CD4-positive, CD25-positive, alpha-beta regulatory T cell (primary cell): ENCODE data around the gene FHIT. TPM values are rescaled to one million over a fixed set of nuclear protein-coding genes. Genes with fewer than 3 reads are reported as not detected.

Source experiments
- ATAC-seq, 2 donors: fragments of 150-1000 bp; cut with Tn5 transposase; one replicate each; pipeline ENCODE4 v1.10.0; 2021; ENCODE audit warnings: low read depth in 2 of 2, moderate number of reproducible peaks in 2 of 2, moderate library complexity in 1 of 2
- DNase-seq, 3 donors: peaks; one replicate each; pipeline versions ENCODE4 v3.0.0 to v3.0.0-alpha.2; 2012 to 2022; ENCODE audit warnings: mixed read lengths in 1 of 3
- H3K27ac ChIP-seq: one replicate; pipeline ENCODE4 v1.7.0; 2013; ENCODE audit warnings: mild to moderate bottlenecking, low read length; ENCODE audit not compliant: insufficient read depth, poor library complexity, severe bottlenecking
- H3K27me3 ChIP-seq: one replicate; pipeline ENCODE4 v1.7.0; 2013; ENCODE audit warnings: low read length; ENCODE audit not compliant: control insufficient read depth, insufficient read depth
- H3K36me3 ChIP-seq: one replicate; pipeline ENCODE4 v1.7.0; 2013; ENCODE audit warnings: mild to moderate bottlenecking, low read length, moderate library complexity; ENCODE audit not compliant: control insufficient read depth, insufficient read depth
- H3K4me1 ChIP-seq: 2 replicates; pipeline ENCODE4 v1.7.0; 2013; ENCODE audit warnings: mild to moderate bottlenecking, low read length; ENCODE audit not compliant: insufficient read depth, control insufficient read depth, poor library complexity, severe bottlenecking
- H3K4me3 ChIP-seq: one replicate; pipeline ENCODE4 v1.7.0; 2013; ENCODE audit warnings: low read depth, mild to moderate bottlenecking, low read length, moderate library complexity
- H3K9me3 ChIP-seq, 2 experiments: 1 replicate in 1 of 2; 2 replicates in 1 of 2; pipeline ENCODE4 v1.7.0; 2013; ENCODE audit warnings: low read length in 2 of 2, mild to moderate bottlenecking in 1 of 2, moderate library complexity in 1 of 2; ENCODE audit not compliant: control insufficient read depth in 2 of 2
- H3K27ac Mint-ChIP-seq, 3 donors: one replicate each; pipeline ENCODE4 v1.8.0; 2020 to 2022; ENCODE audit warnings: mild to moderate bottlenecking in 3 of 3, mixed read lengths in 3 of 3, moderate library complexity in 2 of 3
- H3K27me3 Mint-ChIP-seq: one replicate; pipeline ENCODE4 v1.8.0; 2022; ENCODE audit warnings: mild to moderate bottlenecking, mixed read lengths
- H3K36me3 Mint-ChIP-seq: one replicate; pipeline ENCODE4 v1.8.0; 2020; ENCODE audit warnings: mixed read lengths
- H3K4me1 Mint-ChIP-seq, 4 donors: one replicate each; pipeline ENCODE4 v1.8.0; 2020 to 2022; ENCODE audit warnings: mixed read lengths in 4 of 4, mild to moderate bottlenecking in 1 of 4
- H3K4me3 Mint-ChIP-seq, 4 donors: one replicate each; pipeline ENCODE4 v1.8.0; 2020 to 2022; ENCODE audit warnings: mild to moderate bottlenecking in 4 of 4, mixed read lengths in 4 of 4, moderate library complexity in 3 of 4
- H3K9me3 Mint-ChIP-seq, 7 donors: one replicate each; pipeline ENCODE4 v1.8.0; 2020 to 2022; ENCODE audit warnings: mixed read lengths in 7 of 7, mild to moderate bottlenecking in 3 of 7, moderate library complexity in 2 of 7
- polyA plus RNA-seq, 4 donors: library from polyadenylated mRNA; unstranded; fragments of 300-500 nt; fragmentation: Illumina TruSeq; gene quantifications; one replicate each; pipeline ENCODE4 v1.2.3, GENCODE V29; 2021
- total RNA-seq: library from RNA; stranded (reverse); gene quantifications from one replicate; pipeline ENCODE4 v1.2.3, GENCODE V29; 2022

Gene FHIT
- total and polyA plus RNA-seq, 5 donors from 2014 or later = 7.8 to 120 (median 14.4) TPM

DNA sequence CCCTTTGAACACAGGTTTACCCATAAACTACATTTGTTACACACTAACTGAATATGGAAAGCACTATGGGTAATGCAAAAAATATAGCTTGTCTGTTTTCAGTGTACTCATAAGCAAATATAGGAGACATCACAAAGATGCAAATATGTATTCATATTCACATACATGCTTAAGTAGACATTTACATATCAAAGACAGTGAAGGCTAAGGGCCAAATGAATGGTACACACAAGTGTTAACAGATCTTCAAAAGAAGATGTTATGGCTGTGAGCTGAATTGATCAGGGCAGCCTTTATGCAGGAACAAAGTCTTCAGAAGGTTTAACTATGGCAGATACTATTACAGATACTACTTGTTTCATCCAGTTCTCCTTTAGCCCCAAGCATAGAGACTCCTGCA is 384.1 kb downstream of the FHIT start:
- H3K4me3 ChIP-seq = no peak overlapping the region
- H3K4me1 Mint-ChIP-seq = no peaks in the 10 kb centered on the region
- no peaks in the 10 kb centered on the region for H3K36me3 Mint-ChIP-seq
- H3K9me3 ChIP-seq = no peaks in the 10 kb centered on the region
- no peak overlapping the region for H3K27ac Mint-ChIP-seq
- H3K36me3 ChIP-seq = no peaks in the 10 kb centered on the region
- no peak overlapping the region for H3K4me3 Mint-ChIP-seq
- no peak for ATAC-seq
- no peaks in the 10 kb centered on the region for H3K27me3 ChIP-seq
- no peak overlapping the region for H3K27ac ChIP-seq
- H3K27me3 Mint-ChIP-seq = no peaks in the 10 kb centered on the region
- H3K4me1 ChIP-seq = no peaks in the 10 kb centered on the region
- DNase-seq = no peak
- H3K9me3 Mint-ChIP-seq = peaks cover 0 to 14% (median 4%) of the 10 kb centered on the region in 7 donors

DNA sequence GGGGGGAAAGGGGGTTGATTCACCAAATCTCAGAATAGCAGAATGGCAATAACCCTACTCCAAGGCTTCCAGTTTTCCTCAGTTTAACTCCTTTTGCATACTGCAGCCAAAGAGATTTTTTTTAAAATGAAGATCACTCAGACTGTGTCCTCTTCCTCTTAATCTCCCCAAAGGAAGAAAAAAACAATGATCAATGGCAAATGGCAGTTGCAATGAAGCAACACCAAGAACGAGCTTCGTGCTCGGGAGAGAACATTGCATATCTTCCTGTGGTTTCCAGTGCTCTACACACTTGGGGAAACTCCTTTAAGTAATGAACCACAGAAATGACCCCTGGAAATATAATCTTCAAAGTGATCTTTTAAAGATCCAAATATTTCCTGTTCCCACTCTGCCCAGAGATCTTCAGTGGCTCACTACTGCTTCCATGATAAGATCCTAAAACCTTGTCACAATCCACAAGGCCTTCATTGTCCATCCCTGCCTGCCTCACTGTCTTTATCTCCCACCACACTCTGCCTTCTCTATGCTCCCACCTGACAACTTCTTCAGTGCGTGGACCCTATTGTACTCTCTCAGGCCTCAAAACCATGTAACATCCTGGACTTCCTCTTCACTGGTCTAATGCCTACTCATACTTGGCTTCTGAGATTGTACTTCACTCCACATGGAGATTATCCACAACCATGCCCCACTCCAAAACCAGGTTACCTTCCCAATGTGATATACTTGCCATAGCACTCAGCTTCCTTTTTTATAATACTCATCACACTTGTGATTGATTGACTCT is 394.8 kb downstream of the FHIT start:
- Mint-ChIP-seq H3K9me3 (peaks cover 0 to 10% (median 4%) of the 10 kb centered on the region in 7 donors), H3K36me3 (no peaks in the 10 kb centered on the region), H3K4me1 (no peaks in the 10 kb centered on the region), H3K27ac (no peak overlapping the region), H3K4me3 (no peak overlapping the region), H3K27me3 (peaks cover 4% of the 10 kb centered on the region)
- ATAC-seq = no peak
- H3K36me3 ChIP-seq = no peaks in the 10 kb centered on the region
- no peaks in the 10 kb centered on the region for H3K27me3 ChIP-seq
- H3K4me3 ChIP-seq = no peak overlapping the region
- H3K9me3 ChIP-seq = no peaks in the 10 kb centered on the region
- H3K4me1 ChIP-seq = no peaks in the 10 kb centered on the region
- no peak for DNase-seq
- H3K27ac ChIP-seq = no peak overlapping the region

DNA sequence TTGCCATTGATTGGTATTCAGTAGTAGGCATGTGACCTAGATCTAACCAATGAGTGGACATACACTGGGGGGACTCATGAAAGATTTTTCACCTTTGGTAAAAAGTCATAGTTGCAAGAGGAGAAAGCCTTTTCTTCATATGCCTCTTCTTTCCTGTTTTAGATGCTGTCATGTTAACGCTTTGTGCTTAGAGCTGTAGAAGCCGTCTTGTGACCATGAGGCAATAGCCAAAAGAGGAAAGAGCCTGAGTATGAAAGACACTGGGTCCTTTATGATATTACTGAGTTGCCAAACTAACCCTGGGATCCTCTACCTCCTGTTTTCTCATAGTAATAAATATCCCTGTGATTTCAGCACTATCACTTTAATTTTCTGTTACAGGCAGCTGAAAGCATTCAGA is 396.0 kb downstream of the FHIT start:
- H3K27me3 ChIP-seq = no peaks in the 10 kb centered on the region
- H3K9me3 ChIP-seq = no peaks in the 10 kb centered on the region
- no peaks in the 10 kb centered on the region for H3K36me3 ChIP-seq
- no peak overlapping the region for H3K27ac ChIP-seq
- H3K9me3 Mint-ChIP-seq = peaks cover 0 to 10% (median 5%) of the 10 kb centered on the region in 7 donors
- H3K4me3 ChIP-seq = no peak overlapping the region
- no peak overlapping the region for H3K4me3 Mint-ChIP-seq
- no peak overlapping the region for H3K27ac Mint-ChIP-seq
- H3K36me3 Mint-ChIP-seq = no peaks in the 10 kb centered on the region
- H3K27me3 Mint-ChIP-seq = peaks cover 4% of the 10 kb centered on the region
- no peaks in the 10 kb centered on the region for H3K4me1 Mint-ChIP-seq
- no peak for DNase-seq
- no peak for ATAC-seq
- H3K4me1 ChIP-seq = no peaks in the 10 kb centered on the region

DNA sequence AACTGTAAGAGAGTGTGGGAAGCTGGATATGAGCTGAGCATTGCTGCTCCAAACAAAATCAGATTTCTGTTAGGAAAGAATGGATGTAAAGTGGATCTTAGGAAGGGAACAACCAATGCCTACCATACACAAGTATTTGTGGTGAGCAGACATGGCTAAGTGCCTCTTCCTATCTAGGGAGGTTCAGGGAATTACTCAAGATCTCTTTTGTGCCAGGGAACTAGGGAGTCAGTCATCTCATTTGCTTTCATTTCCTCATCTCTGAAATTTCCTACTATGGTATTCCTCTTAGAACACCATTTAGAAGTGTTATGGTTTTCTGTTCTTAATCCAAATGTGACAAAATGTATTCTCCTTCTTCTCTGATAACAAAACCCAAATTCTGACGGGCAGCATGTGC is 396.5 kb downstream of the FHIT start:
- H3K4me1 Mint-ChIP-seq = no peaks in the 10 kb centered on the region
- no peaks in the 10 kb centered on the region for H3K36me3 ChIP-seq
- DNase-seq (no peak), ATAC-seq (no peak)
- H3K9me3 ChIP-seq = no peaks in the 10 kb centered on the region
- H3K27ac Mint-ChIP-seq = no peak overlapping the region
- H3K4me1 ChIP-seq = no peaks in the 10 kb centered on the region
- peaks cover 4% of the 10 kb centered on the region for H3K27me3 Mint-ChIP-seq
- no peak overlapping the region for H3K27ac ChIP-seq
- peaks cover 0 to 10% (median 5%) of the 10 kb centered on the region in 7 donors for H3K9me3 Mint-ChIP-seq
- no peaks in the 10 kb centered on the region for H3K27me3 ChIP-seq
- no peaks in the 10 kb centered on the region for H3K36me3 Mint-ChIP-seq
- H3K4me3 ChIP-seq = no peak overlapping the region
- H3K4me3 Mint-ChIP-seq = no peak overlapping the region

DNA sequence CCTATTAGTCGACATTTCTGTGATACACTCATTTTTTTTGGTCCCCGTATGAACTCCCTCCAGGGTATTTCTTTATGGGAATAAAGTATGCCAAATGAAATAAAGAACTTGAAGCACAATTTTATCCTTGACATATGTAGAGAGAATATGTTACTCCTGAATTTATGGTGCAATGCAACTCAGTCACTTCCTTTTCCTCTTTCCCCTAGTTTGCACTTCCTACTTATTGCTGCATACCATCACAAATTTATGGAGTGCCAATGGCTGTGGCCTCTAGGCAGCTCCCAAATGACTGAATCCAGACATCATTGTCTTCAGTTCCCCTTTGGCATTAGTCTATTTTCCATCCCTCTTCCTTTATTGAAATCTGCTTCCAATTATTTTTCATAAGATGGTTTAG is 403.5 kb downstream of the FHIT start:
- no peak overlapping the region for H3K27ac ChIP-seq
- no peak for DNase-seq
- no peaks in the 10 kb centered on the region for H3K9me3 ChIP-seq
- Mint-ChIP-seq H3K36me3 (no peaks in the 10 kb centered on the region), H3K27me3 (no peaks in the 10 kb centered on the region), H3K27ac (no peak overlapping the region), H3K9me3 (peaks cover 0 to 5% (median 0%) of the 10 kb centered on the region in 7 donors), H3K4me1 (no peaks in the 10 kb centered on the region), H3K4me3 (no peak overlapping the region)
- no peaks in the 10 kb centered on the region for H3K36me3 ChIP-seq
- H3K4me1 ChIP-seq = no peaks in the 10 kb centered on the region
- ATAC-seq = no peak
- no peak overlapping the region for H3K4me3 ChIP-seq
- H3K27me3 ChIP-seq = no peaks in the 10 kb centered on the region

DNA sequence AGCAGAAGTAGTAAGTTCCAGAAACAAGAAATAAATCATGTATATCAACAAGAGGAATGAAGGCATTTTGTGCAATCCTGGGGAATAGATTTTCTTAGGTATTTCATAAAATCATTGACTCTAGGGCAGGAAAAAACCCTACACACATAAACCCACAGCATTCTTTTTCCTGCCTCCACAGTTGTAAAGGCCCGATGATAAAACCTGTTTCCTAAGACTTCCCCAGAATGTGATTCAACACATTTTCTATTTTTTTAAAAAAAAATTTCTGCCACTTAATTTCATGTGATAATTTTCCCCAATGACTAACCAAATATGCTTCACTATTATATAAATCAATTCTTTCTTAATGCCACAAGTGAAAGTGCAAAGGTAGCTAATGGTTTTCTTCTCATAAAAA is 407.0 kb downstream of the FHIT start:
- H3K36me3 ChIP-seq = no peaks in the 10 kb centered on the region
- Mint-ChIP-seq H3K36me3 (no peaks in the 10 kb centered on the region), H3K4me3 (no peak overlapping the region), H3K27me3 (no peaks in the 10 kb centered on the region), H3K27ac (no peak overlapping the region), H3K9me3 (no peaks in the 10 kb centered on the region), H3K4me1 (no peaks in the 10 kb centered on the region)
- no peak overlapping the region for H3K4me3 ChIP-seq
- no peaks in the 10 kb centered on the region for H3K9me3 ChIP-seq
- H3K4me1 ChIP-seq = no peaks in the 10 kb centered on the region
- H3K27ac ChIP-seq = no peak overlapping the region
- ATAC-seq = no peak
- no peak for DNase-seq
- H3K27me3 ChIP-seq = no peaks in the 10 kb centered on the region

DNA sequence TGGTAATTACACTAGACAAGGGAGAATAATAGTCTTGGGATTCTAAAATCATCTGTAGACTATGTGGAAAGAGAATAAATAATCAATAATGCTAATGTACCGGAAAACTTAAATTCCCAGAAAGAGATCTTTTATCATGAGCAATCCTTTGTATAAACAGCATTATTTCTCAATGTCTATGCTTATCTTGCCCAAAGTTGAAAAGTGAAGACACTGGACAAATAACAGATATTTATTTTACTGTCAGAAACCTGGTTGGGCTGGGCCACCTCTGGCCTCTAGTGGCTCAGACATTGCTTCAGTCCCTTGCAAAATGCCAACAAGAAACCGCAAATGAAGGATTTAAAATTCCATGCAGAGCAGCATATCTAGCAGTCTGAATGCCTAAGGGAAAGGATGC is 409.9 kb downstream of the FHIT start:
- Mint-ChIP-seq H3K4me1 (no peaks in the 10 kb centered on the region), H3K27ac (no peak overlapping the region), H3K36me3 (no peaks in the 10 kb centered on the region), H3K9me3 (no peaks in the 10 kb centered on the region), H3K4me3 (no peak overlapping the region), H3K27me3 (no peaks in the 10 kb centered on the region)
- Histone ChIP-seq H3K4me1 (no peaks in the 10 kb centered on the region), H3K27ac (no peak overlapping the region), H3K36me3 (no peaks in the 10 kb centered on the region), H3K27me3 (no peaks in the 10 kb centered on the region), H3K9me3 (no peaks in the 10 kb centered on the region), H3K4me3 (no peak overlapping the region)
- no peak for ATAC-seq
- no peak for DNase-seq

DNA sequence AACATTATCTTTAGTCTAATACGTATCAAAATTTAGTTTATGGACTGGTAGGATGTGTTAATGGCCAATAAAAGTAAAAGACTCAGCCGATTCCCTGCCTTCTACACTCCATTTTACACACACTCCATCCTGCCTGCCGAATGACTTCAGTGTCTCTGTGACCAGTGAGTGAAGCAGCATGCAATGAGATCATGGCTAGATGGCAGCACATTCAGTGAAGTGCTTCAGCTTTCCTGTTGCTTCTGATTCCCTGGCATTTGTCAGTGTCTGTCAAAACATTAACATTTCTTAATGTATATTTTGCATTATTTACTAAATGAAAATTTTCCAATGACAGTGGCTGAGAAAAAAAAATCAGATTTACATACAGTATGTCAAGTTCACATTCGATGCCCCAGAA is 412.0 kb downstream of the FHIT start:
- Histone ChIP-seq H3K4me1 (no peaks in the 10 kb centered on the region), H3K27ac (no peak overlapping the region), H3K4me3 (no peak overlapping the region), H3K36me3 (no peaks in the 10 kb centered on the region), H3K9me3 (no peaks in the 10 kb centered on the region), H3K27me3 (no peaks in the 10 kb centered on the region)
- Mint-ChIP-seq H3K4me1 (no peaks in the 10 kb centered on the region), H3K27ac (no peak overlapping the region), H3K27me3 (no peaks in the 10 kb centered on the region), H3K36me3 (no peaks in the 10 kb centered on the region), H3K4me3 (no peak overlapping the region), H3K9me3 (peaks cover 0 to 2% (median 0%) of the 10 kb centered on the region in 7 donors)
- ATAC-seq (no peak), DNase-seq (no peak)
